Measurements from ENCODE around the gene SHROOM4.

The SHROOM4 gene

GRCh38 chrX:50606300-50606950 is 207.6 kb downstream of the SHROOM4 start:
- no peak overlapping the region for H3K4me3 Mint-ChIP-seq
- no peaks in the 10 kb centered on the region for H3K36me3 Mint-ChIP-seq
- ATAC-seq (ENCODE audit: low read depth) (no peak), DNase-seq (ENCODE audit: low spot score in 2 of 2) (no peak)
- peaks cover 2% of the 10 kb centered on the region for H3K27me3 Mint-ChIP-seq
- H3K9me3 Mint-ChIP-seq: no peaks in the 10 kb centered on the region
- no peak overlapping the region for H3K27ac Mint-ChIP-seq
- H3K4me1 Mint-ChIP-seq: no peaks in the 10 kb centered on the region

GRCh38 chrX:50596056-50596455 is 217.9 kb downstream of the SHROOM4 start:
- no peaks in the 10 kb centered on the region for H3K4me1 Mint-ChIP-seq
- H3K4me3 Mint-ChIP-seq: no peak overlapping the region
- H3K27ac Mint-ChIP-seq: no peak overlapping the region
- H3K9me3 Mint-ChIP-seq: no peaks in the 10 kb centered on the region
- ATAC-seq (ENCODE audit: low read depth) (no peak), DNase-seq (ENCODE audit: low spot score in 2 of 2) (no peak)
- peaks cover 2% of the 10 kb centered on the region for H3K27me3 Mint-ChIP-seq
- H3K36me3 Mint-ChIP-seq: no peaks in the 10 kb centered on the region

- DNase-seq (ENCODE audit: low spot score in 2 of 2) (no peak), ATAC-seq (ENCODE audit: low read depth) (no peak)
- Mint-ChIP-seq H3K9me3 (no peaks in the 10 kb centered on the region), H3K27ac (no peak overlapping the region), H3K4me1 (no peaks in the 10 kb centered on the region), H3K4me3 (no peak overlapping the region), H3K36me3 (no peaks in the 10 kb centered on the region), H3K27me3 (peaks cover 2% of the 10 kb centered on the region)
These were observed 219.2 kb downstream of the SHROOM4 start for GRCh38 chrX:50594788-50595187.

GRCh38 chrX:50586980-50587379 is 227.0 kb downstream of the SHROOM4 start:
- no peaks in the 10 kb centered on the region for H3K36me3 Mint-ChIP-seq
- ATAC-seq (ENCODE audit: low read depth): no peak
- DNase-seq (ENCODE audit: low spot score in 2 of 2): no peak
- H3K27ac Mint-ChIP-seq: no peak overlapping the region
- no peaks in the 10 kb centered on the region for H3K4me1 Mint-ChIP-seq
- H3K4me3 Mint-ChIP-seq: no peak overlapping the region
- H3K27me3 Mint-ChIP-seq: peaks cover 5% of the 10 kb centered on the region
- no peaks in the 10 kb centered on the region for H3K9me3 Mint-ChIP-seq

GRCh38 chrX:50586407-50586806 is 227.6 kb downstream of the SHROOM4 start:
- no peaks in the 10 kb centered on the region for H3K36me3 Mint-ChIP-seq
- no peaks in the 10 kb centered on the region for H3K9me3 Mint-ChIP-seq
- H3K27ac Mint-ChIP-seq: no peak overlapping the region
- no peak overlapping the region for H3K4me3 Mint-ChIP-seq
- no peaks in the 10 kb centered on the region for H3K4me1 Mint-ChIP-seq
- peaks cover 5% of the 10 kb centered on the region for H3K27me3 Mint-ChIP-seq
- DNase-seq (ENCODE audit: low spot score in 2 of 2): no peak
- no peak for ATAC-seq (ENCODE audit: low read depth)

GRCh38 chrX:50581405-50581804 is 232.6 kb downstream of the SHROOM4 start:
- H3K4me3 Mint-ChIP-seq: no peak overlapping the region

GRCh38 chrX:50579955-50580354 is 234.0 kb downstream of the SHROOM4 start:
- peaks cover 2% of the 10 kb centered on the region for H3K27me3 Mint-ChIP-seq
- peak; percentile 52 for ATAC-seq (ENCODE audit: low read depth)

More at GRCh38 chrX:50581405-50581804, 232.6 kb downstream of the SHROOM4 start:
- peaks cover 2% of the 10 kb centered on the region for H3K4me1 Mint-ChIP-seq
- no peak overlapping the region for H3K27ac Mint-ChIP-seq
- no peaks in the 10 kb centered on the region for H3K36me3 Mint-ChIP-seq
- no peak for DNase-seq (ENCODE audit: low spot score in 2 of 2)
- ATAC-seq (ENCODE audit: low read depth): no peak
- H3K9me3 Mint-ChIP-seq: no peaks in the 10 kb centered on the region
- H3K27me3 Mint-ChIP-seq: peaks cover 5% of the 10 kb centered on the region

GRCh38 chrX:50577326-50577725 is 236.7 kb downstream of the SHROOM4 start:
- Mint-ChIP-seq H3K4me3 (no peak overlapping the region), H3K9me3 (no peaks in the 10 kb centered on the region), H3K36me3 (no peaks in the 10 kb centered on the region), H3K27ac (no peak overlapping the region), H3K4me1 (peaks cover 2% of the 10 kb centered on the region), H3K27me3 (peaks cover 2% of the 10 kb centered on the region)
- no peak for DNase-seq (ENCODE audit: low spot score in 2 of 2)
- ATAC-seq (ENCODE audit: low read depth): no peak

More at GRCh38 chrX:50579955-50580354, 234.0 kb downstream of the SHROOM4 start:
- Mint-ChIP-seq H3K27ac (no peak overlapping the region), H3K4me3 (no peak overlapping the region), H3K36me3 (no peaks in the 10 kb centered on the region), H3K9me3 (no peaks in the 10 kb centered on the region), H3K4me1 (peaks cover 2% of the 10 kb centered on the region)
- DNase-seq (ENCODE audit: low spot score in 2 of 2): peak; percentile 11 to 27

- H3K27ac Mint-ChIP-seq: no peak overlapping the region
- DNase-seq (ENCODE audit: low spot score in 2 of 2): no peak
These were observed 246.4 kb downstream of the SHROOM4 start for GRCh38 chrX:50567636-50568035.

GRCh38 chrX:50565718-50566117 is 248.3 kb downstream of the SHROOM4 start:
- H3K36me3 Mint-ChIP-seq: no peaks in the 10 kb centered on the region
- H3K4me1 Mint-ChIP-seq: no peaks in the 10 kb centered on the region
- no peaks in the 10 kb centered on the region for H3K9me3 Mint-ChIP-seq
- DNase-seq (ENCODE audit: low spot score in 2 of 2): no peak
- H3K4me3 Mint-ChIP-seq: no peak overlapping the region
- ATAC-seq (ENCODE audit: low read depth): no peak
- peaks cover 2% of the 10 kb centered on the region for H3K27me3 Mint-ChIP-seq
- H3K27ac Mint-ChIP-seq: no peak overlapping the region

More at GRCh38 chrX:50567636-50568035, 246.4 kb downstream of the SHROOM4 start:
- peaks cover 3% of the 10 kb centered on the region for H3K9me3 Mint-ChIP-seq
- peaks cover 2% of the 10 kb centered on the region for H3K27me3 Mint-ChIP-seq
- no peaks in the 10 kb centered on the region for H3K36me3 Mint-ChIP-seq
- H3K4me1 Mint-ChIP-seq: no peaks in the 10 kb centered on the region
- ATAC-seq (ENCODE audit: low read depth): no peak
- no peak overlapping the region for H3K4me3 Mint-ChIP-seq

Data from memory B cell (primary cell).